Measurements from ENCODE around the gene TP53I3.
"Not testable (repeated sequence)": the region's sequence is repeated elsewhere in the genome, so short reads cannot be mapped to it uniquely, and the experiment has no call there.

TP53I3 gene

GRCh38 chr2:24095171-24095677, 10.6 kb upstream of the TP53I3 start:
- DNase-seq, result not testable (repeated sequence)

GRCh38 chr2:24093270-24093669, 8.6 kb upstream of the TP53I3 start:
- DNase-seq, result not testable (repeated sequence)

GRCh38 chr2:24088821-24089359, 4.3 kb upstream of the TP53I3 start:
- no peak for DNase-seq

GRCh38 chr2:24087032-24087431, 2.4 kb upstream of the TP53I3 start:
- DNase-seq, result no peak

GRCh38 chr2:24086241-24086640, 1.6 kb upstream of the TP53I3 start:
- DNase-seq, result no peak

GRCh38 chr2:24085200-24085489, 511 bp upstream of the TP53I3 start:
- DNase-seq, result no peak

GRCh38 chr2:24083567-24084385, 858 bp downstream of the TP53I3 start:
- no peak for DNase-seq

GRCh38 chr2:24082787-24083566, 1.7 kb downstream of the TP53I3 start:
- DNase-seq, result no peak

GRCh38 chr2:24080701-24081100, 3.9 kb downstream of the TP53I3 start:
- DNase-seq, result no peak

- no peak for DNase-seq
These were observed 6.8 kb downstream of the TP53I3 start for GRCh38 chr2:24077879-24078278.

- no peak for DNase-seq
These were observed 7.1 kb downstream of the TP53I3 start for GRCh38 chr2:24077535-24077877.

- no peak for DNase-seq
These were observed 7.6 kb downstream of the TP53I3 start for GRCh38 chr2:24076849-24077534.

GRCh38 chr2:24075915-24076848, 8.5 kb downstream of the TP53I3 start, which contains the start of gene SF3B6:
SF3B6 (minus strand) TSS chr2:24076326; CDS start chr2:24076229, 97 bp downstream.
- peak; percentile 99 for DNase-seq

GRCh38 chr2:24075259-24075658, 9.4 kb downstream of the TP53I3 start:
- DNase-seq, result no peak

- no peak for DNase-seq
These were observed 10.8 kb downstream of the TP53I3 start for GRCh38 chr2:24073816-24074215.

- DNase-seq, result no peak
These were observed 12.4 kb downstream of the TP53I3 start for GRCh38 chr2:24072259-24072658.

GRCh38 chr2:24065341-24065740, 19.3 kb downstream of the TP53I3 start:
- no peak for DNase-seq

GRCh38 chr2:24058564-24059271, 25.9 kb downstream of the TP53I3 start:
- DNase-seq, result no peak

- no peak for DNase-seq
These were observed 28.9 kb downstream of the TP53I3 start for GRCh38 chr2:24055750-24056149.

- DNase-seq, result no peak
These were observed 30.1 kb downstream of the TP53I3 start for GRCh38 chr2:24054366-24055010.

- DNase-seq, result no peak
These were observed 31.7 kb downstream of the TP53I3 start for GRCh38 chr2:24052951-24053350.

Data from effector CD8-positive, alpha-beta T cell (primary cell).